Fibroblast of lung (primary cell): ENCODE results near the gene KIF4B. TPM values are rescaled to one million over a fixed set of nuclear protein-coding genes. Genes with fewer than 3 reads are reported as not detected.

Experiments used
- DNase-seq, 2 donors: peaks; one replicate each; pipeline versions ENCODE4 v3.0.0 to v3.0.0-alpha.2; 2010; ENCODE audit warnings: low read depth in 2 of 2
- H2AFZ ChIP-seq: 2 replicates; pipeline ENCODE4 v1.5.1; 2012; ENCODE audit warnings: low read length, control low read depth, inconsistent platforms
- H3K27ac ChIP-seq: 2 replicates; pipeline ENCODE4 v1.5.1; 2011; ENCODE audit warnings: low read length, control low read depth; ENCODE audit not compliant: insufficient read depth
- H3K27me3 ChIP-seq: 2 replicates; pipeline ENCODE4 v1.5.1; 2011; ENCODE audit warnings: mild to moderate bottlenecking, low read length; ENCODE audit not compliant: control insufficient read depth, insufficient read depth
- H3K36me3 ChIP-seq: 2 replicates; pipeline ENCODE4 v1.5.1; 2011; ENCODE audit warnings: low read length; ENCODE audit not compliant: control insufficient read depth, insufficient read depth
- H3K4me1 ChIP-seq: 2 replicates; pipeline ENCODE4 v1.5.1; 2011; ENCODE audit warnings: low read length; ENCODE audit not compliant: control insufficient read depth, insufficient read depth; ENCODE audit errors: extremely low read depth
- H3K4me2 ChIP-seq: 2 replicates; pipeline ENCODE4 v1.5.1; 2011; ENCODE audit warnings: low read length, control low read depth; ENCODE audit not compliant: insufficient read depth; ENCODE audit errors: extremely low read depth
- H3K4me3 ChIP-seq, 4 experiments: fragments of 200-600 bp in 1 of 4; sonication (generic) in 1 of 4; replicated peaks in 1 of 4; 2 replicates each; pipeline ENCODE4 v1.5.1; 2011 to 2016; ENCODE audit warnings: low read length in 4 of 4, low read depth in 3 of 4, mild to moderate bottlenecking in 3 of 4, control low read depth in 2 of 4, inconsistent platforms in 1 of 4, mixed read lengths in 1 of 4; ENCODE audit not compliant: insufficient read depth in 1 of 4; ENCODE audit errors: control extremely low read depth in 1 of 4
- H3K79me2 ChIP-seq: 2 replicates; pipeline ENCODE4 v1.5.1; 2012; ENCODE audit warnings: mild to moderate bottlenecking, low read length, inconsistent platforms; ENCODE audit not compliant: control insufficient read depth, insufficient read depth
- H3K9ac ChIP-seq: 2 replicates; pipeline ENCODE4 v1.5.1; 2011; ENCODE audit warnings: mild to moderate bottlenecking, low read length, control low read depth; ENCODE audit not compliant: insufficient read depth
- H3K9me3 ChIP-seq: 2 replicates; pipeline ENCODE4 v1.5.1; 2012; ENCODE audit warnings: low read depth, low read length; ENCODE audit not compliant: control insufficient read depth, insufficient read depth
- H4K20me1 ChIP-seq: 2 replicates; pipeline ENCODE4 v1.5.1; 2011; ENCODE audit warnings: low read length; ENCODE audit not compliant: control insufficient read depth, insufficient read depth; ENCODE audit errors: extremely low read depth
- CTCF ChIP-seq, 2 donors: IDR thresholded peaks in 1 of 2; conservative IDR thresholded peaks in 1 of 2; 1 replicate in 1 of 2; 2 replicates in 1 of 2; pipeline ENCODE4 v1.5.1; 2011 to 2012; ENCODE audit warnings: low read length in 2 of 2, control low read depth in 1 of 2, inconsistent platforms in 1 of 2, low read depth in 1 of 2, mild to moderate bottlenecking in 1 of 2
- EZH2 ChIP-seq: IDR thresholded peaks from 2 replicates; pipeline ENCODE4 v1.5.1; 2012; ENCODE audit warnings: low read length, control low read depth, mild to moderate bottlenecking; ENCODE audit errors: missing control alignments
- polyA minus RNA-seq: library from RNA; depleted of rRNA, polyadenylated mRNA; stranded (reverse); fragments of >200 nt; gene quantifications from 2 replicates; pipeline ENCODE4 v1.2.3, GENCODE V29; 2011; ENCODE audit warnings: low replicate concordance
- polyA plus RNA-seq, 2 donors: library from polyadenylated mRNA; depleted of rRNA in 1 of 2; stranded (reverse) in 1 of 2; unstranded in 1 of 2; fragments of >200 nt; gene quantifications; 2 replicates each; pipeline ENCODE4 v1.2.1, GENCODE V29; 2011 to 2012; ENCODE audit warnings: missing spikeins in 1 of 2
- total RNA-seq: library from RNA; depleted of rRNA; stranded (reverse); fragments of >200 nt; gene quantifications from 2 replicates; pipeline ENCODE4 v1.2.1, GENCODE V29; 2014

Gene KIF4B
- total RNA-seq (under 0.01 TPM in 2 replicates), polyA plus RNA-seq (0.01 and 0.02 TPM in 2 replicates), polyA minus RNA-seq (0.26 TPM in 1 of 2 replicates, not detected in the other)
- polyA plus RNA-seq (2012), result not detected in 2 replicates

- H3K4me2 ChIP-seq, result no peak within 1 kb of the TSS
- H3K4me3 ChIP-seq, result peak within 1 kb of the TSS in 1 of 4 experiments; percentile 23
- no peaks in the 10 kb centered on the region for H3K9me3 ChIP-seq
- no peak for DNase-seq
- no peaks in the 10 kb centered on the region for H3K79me2 ChIP-seq
- TF ChIP-seq EZH2, result no peak
- no peak for TF ChIP-seq CTCF (conservative IDR thresholded peaks at IDR 0.05 in 1 of 2, IDR thresholded peaks at IDR 0.05 in 1 of 2; ENCODE audit: low read depth in 1 of 2, low read length in 2 of 2)
- no peaks in the 10 kb centered on the region for H3K27me3 ChIP-seq
- H3K4me1 ChIP-seq, result no peaks in the 10 kb centered on the region
- no peak within 1 kb of the TSS for H3K27ac ChIP-seq
- H2AFZ ChIP-seq, result no peak within 1 kb of the TSS
- no peak within 1 kb of the TSS for H3K9ac ChIP-seq
- H4K20me1 ChIP-seq, result no peaks in the 10 kb centered on the region
- H3K36me3 ChIP-seq, result no peaks in the 10 kb centered on the region
These were observed at the start of gene KIF4B for GRCh38 chr5:155013526-155013925. KIF4B (plus strand) TSS chr5:155013755; CDS start chr5:155013860, 105 bp downstream.

- Histone ChIP-seq H3K4me2 (no peak overlapping the region), H3K79me2 (no peaks in the 10 kb centered on the region), H3K9ac (no peak overlapping the region), H2AFZ (no peak overlapping the region), H3K9me3 (no peaks in the 10 kb centered on the region), H4K20me1 (no peaks in the 10 kb centered on the region), H3K36me3 (no peaks in the 10 kb centered on the region), H3K27ac (no peak overlapping the region), H3K27me3 (no peaks in the 10 kb centered on the region), H3K4me3 (no peak overlapping the region), H3K4me1 (no peaks in the 10 kb centered on the region)
- TF ChIP-seq CTCF (conservative IDR thresholded peaks at IDR 0.05 in 1 of 2, IDR thresholded peaks at IDR 0.05 in 1 of 2; ENCODE audit: low read depth in 1 of 2, low read length in 2 of 2) (no peak), EZH2 (no peak)
- DNase-seq, result no peak
These were observed 47.3 kb upstream of the KIF4B start for GRCh38 chr5:154966081-154966841.

GRCh38 chr5:154966874-154967273 lies 46.7 kb upstream of the KIF4B start:
- Histone ChIP-seq H3K27ac (no peak overlapping the region), H3K4me3 (no peak overlapping the region), H3K79me2 (no peaks in the 10 kb centered on the region), H3K9ac (no peak overlapping the region), H2AFZ (no peak overlapping the region), H3K36me3 (no peaks in the 10 kb centered on the region), H4K20me1 (no peaks in the 10 kb centered on the region), H3K4me2 (no peak overlapping the region), H3K4me1 (no peaks in the 10 kb centered on the region), H3K27me3 (no peaks in the 10 kb centered on the region), H3K9me3 (no peaks in the 10 kb centered on the region)
- no peak for TF ChIP-seq EZH2
- TF ChIP-seq CTCF (conservative IDR thresholded peaks at IDR 0.05 in 1 of 2, IDR thresholded peaks at IDR 0.05 in 1 of 2; ENCODE audit: low read depth in 1 of 2, low read length in 2 of 2), result no peak
- no peak for DNase-seq
